PC-3 (cell line): ENCODE measurements around the gene EFL1. TPM values are rescaled to one million over a fixed set of nuclear protein-coding genes. Genes with fewer than 3 reads are reported as not detected.

Source experiments
- ATAC-seq: fragments of 200-7000 bp; cut with Tn5 transposase; 2 replicates; pipeline ENCODE4 v1.9.1; 2020; ENCODE audit warnings: mild to moderate bottlenecking, moderate library complexity
- BruUV-seq: library from RNA; stranded (reverse); fragments of 400-500 nt; replicated peaks from 2 replicates; lab custom pipeline; 2021; lab: Mats Ljungman, UMichigan
- CTCF ChIA-PET: fragments of 300-600 bp; sonication (Branson Sonifier 250); formaldehyde crosslinking; loops from one replicate; lab custom pipeline; 2022; ENCODE audit warnings: antibody characterized with exemption; lab: Charles Lee
- POLR2A ChIA-PET: fragments of 300-600 bp; sonication (Branson Sonifier 250); formaldehyde crosslinking; loops from one replicate; lab custom pipeline; 2022; ENCODE audit warnings: antibody characterized with exemption; ENCODE audit not compliant: unreplicated experiment; lab: Charles Lee
- DNase-seq: peaks from one replicate; pipeline ENCODE4 v3.0.0-alpha.2; 2015
- H2AFZ ChIP-seq: fragments of 300-600 bp; sonication (generic); 2 replicates; pipeline ENCODE4 v1.6.0; 2016; ENCODE audit warnings: antibody characterized with exemption, low read length
- H3F3A ChIP-seq: fragments of 300-600 bp; sonication (generic); one replicate; pipeline ENCODE4 v1.6.0; 2017; ENCODE audit warnings: antibody characterized with exemption, low read length, control low read depth, mild to moderate bottlenecking; ENCODE audit not compliant: unreplicated experiment
- H3K27ac ChIP-seq: fragments of 300-600 bp; sonication (generic); 2 replicates; pipeline ENCODE4 v1.5.1; 2016; ENCODE audit warnings: mild to moderate bottlenecking, low read length
- H3K27me3 ChIP-seq: fragments of 300-600 bp; sonication (generic); 2 replicates; pipeline ENCODE4 v1.6.1; 2016; ENCODE audit warnings: low read length, mixed read lengths
- H3K36me3 ChIP-seq: fragments of 300-600 bp; sonication (generic); 2 replicates; pipeline ENCODE4 v1.6.1; 2016; ENCODE audit warnings: low read depth, mixed run types, low read length, mixed read lengths
- H3K4me1 ChIP-seq: fragments of 300-600 bp; sonication (generic); 2 replicates; pipeline ENCODE4 v1.5.1; 2016; ENCODE audit warnings: low read length; ENCODE audit not compliant: insufficient read depth
- H3K4me2 ChIP-seq: fragments of 300-600 bp; sonication (generic); 2 replicates; pipeline ENCODE4 v1.6.0; 2016; ENCODE audit warnings: low read length
- H3K4me3 ChIP-seq: fragments of 300-600 bp; sonication (generic); 2 replicates; pipeline ENCODE4 v1.5.1; 2016; ENCODE audit warnings: mild to moderate bottlenecking, low read length, mixed read lengths
- H3K79me2 ChIP-seq: fragments of 300-600 bp; sonication (generic); 2 replicates; pipeline ENCODE4 v1.6.1; 2017; ENCODE audit warnings: low read length, mixed read lengths
- H3K9ac ChIP-seq: fragments of 300-600 bp; sonication (generic); 2 replicates; pipeline ENCODE4 v1.6.0; 2016; ENCODE audit warnings: mild to moderate bottlenecking, low read length
- H3K9me2 ChIP-seq: fragments of 300-600 bp; sonication (generic); replicated peaks from 2 replicates; pipeline ENCODE4 v1.6.1; 2016; ENCODE audit warnings: mixed run types, low read length, mixed read lengths
- H3K9me3 ChIP-seq: fragments of 300-600 bp; sonication (generic); 2 replicates; pipeline ENCODE4 v1.6.1; 2016; ENCODE audit warnings: low read length, mixed read lengths
- H4K20me1 ChIP-seq: fragments of 300-600 bp; sonication (generic); 2 replicates; pipeline ENCODE4 v1.6.1; 2016; ENCODE audit warnings: low read length, mixed read lengths
- EZH2 ChIP-seq: fragments of 300-600 bp; sonication (generic); IDR thresholded peaks from one replicate; pipeline ENCODE4 v1.6.1; 2017; ENCODE audit warnings: antibody characterized with exemption, mild to moderate bottlenecking, low read length; ENCODE audit not compliant: unreplicated experiment
- EZH2phosphoT487 ChIP-seq: fragments of 300-600 bp; sonication (generic); IDR thresholded peaks from 2 replicates; pipeline ENCODE4 v1.6.1; 2018; ENCODE audit warnings: mild to moderate bottlenecking, antibody characterized with exemption, low read length, borderline replicate concordance
- intact Hi-C: fragments of 100-400 bp; cut with micrococcal nuclease; formaldehyde crosslinking; loops from 2 replicates; pipeline ENCODE4 v1.9.0; 2023
- total RNA-seq: library from RNA; depleted of rRNA; stranded (reverse); fragments of >200 nt; gene quantifications from 2 replicates; pipeline ENCODE4 v1.2.3, GENCODE V29; 2014
- TF ChIP-seq, protein P1 (sequence below): fragments of 300-600 bp; sonication (generic); conservative IDR thresholded peaks from 2 replicates; pipeline ENCODE4 v1.5.1; 2017; ENCODE audit warnings: antibody characterized with exemption, low read depth, mild to moderate bottlenecking, low read length

EFL1 gene
- total RNA-seq, 1 experiment from 2014 or later: 14.7 TPM

DNA sequence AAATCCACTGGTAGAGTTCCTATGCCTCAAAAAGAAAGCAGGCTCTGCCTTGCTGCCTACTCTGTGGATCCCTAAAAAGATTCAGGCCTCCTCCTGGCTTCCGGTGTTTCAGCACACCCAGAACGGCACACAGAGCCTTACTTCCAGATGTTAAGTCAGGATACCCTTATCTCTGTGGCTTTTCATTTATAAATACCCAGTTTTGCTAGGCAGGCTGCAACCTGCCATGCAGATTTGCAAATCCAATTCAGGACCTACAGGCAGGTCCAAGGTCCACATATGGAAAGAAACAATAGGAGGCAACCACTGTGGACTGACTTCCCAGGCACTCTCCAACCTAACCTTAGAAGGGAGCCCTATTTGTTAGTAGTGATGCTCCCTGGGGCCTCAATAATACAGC, 30.7 kb downstream of the EFL1 start:
- TF ChIP-seq, protein P1, sequence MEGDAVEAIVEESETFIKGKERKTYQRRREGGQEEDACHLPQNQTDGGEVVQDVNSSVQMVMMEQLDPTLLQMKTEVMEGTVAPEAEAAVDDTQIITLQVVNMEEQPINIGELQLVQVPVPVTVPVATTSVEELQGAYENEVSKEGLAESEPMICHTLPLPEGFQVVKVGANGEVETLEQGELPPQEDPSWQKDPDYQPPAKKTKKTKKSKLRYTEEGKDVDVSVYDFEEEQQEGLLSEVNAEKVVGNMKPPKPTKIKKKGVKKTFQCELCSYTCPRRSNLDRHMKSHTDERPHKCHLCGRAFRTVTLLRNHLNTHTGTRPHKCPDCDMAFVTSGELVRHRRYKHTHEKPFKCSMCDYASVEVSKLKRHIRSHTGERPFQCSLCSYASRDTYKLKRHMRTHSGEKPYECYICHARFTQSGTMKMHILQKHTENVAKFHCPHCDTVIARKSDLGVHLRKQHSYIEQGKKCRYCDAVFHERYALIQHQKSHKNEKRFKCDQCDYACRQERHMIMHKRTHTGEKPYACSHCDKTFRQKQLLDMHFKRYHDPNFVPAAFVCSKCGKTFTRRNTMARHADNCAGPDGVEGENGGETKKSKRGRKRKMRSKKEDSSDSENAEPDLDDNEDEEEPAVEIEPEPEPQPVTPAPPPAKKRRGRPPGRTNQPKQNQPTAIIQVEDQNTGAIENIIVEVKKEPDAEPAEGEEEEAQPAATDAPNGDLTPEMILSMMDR: no peak
- TF ChIP-seq EZH2 (no peak), EZH2phosphoT487 (no peak)
- Histone ChIP-seq H3K79me2 (no peaks in the 10 kb centered on the region), H3K36me3 (0 out of 2 replicates have a peak, but pooled peaks cover 3% of the 10 kb centered on the region), H3K9ac (no peak overlapping the region), H3F3A (no peaks in the 10 kb centered on the region), H3K27me3 (no peaks in the 10 kb centered on the region), H3K4me3 (no peak overlapping the region), H3K4me2 (no peak overlapping the region), H2AFZ (no peak overlapping the region), H3K9me2 (no peaks in the 10 kb centered on the region), H4K20me1 (no peaks in the 10 kb centered on the region), H3K4me1 (no peaks in the 10 kb centered on the region), H3K9me3 (no peaks in the 10 kb centered on the region), H3K27ac (no peak overlapping the region)
- DNase-seq: no peak
- no peak for ATAC-seq
- POLR2A ChIA-PET: no interaction called here
- CTCF ChIA-PET: no interaction called here
- intact Hi-C loops: no loop called here
- no TSS peak for BruUV-seq

DNA sequence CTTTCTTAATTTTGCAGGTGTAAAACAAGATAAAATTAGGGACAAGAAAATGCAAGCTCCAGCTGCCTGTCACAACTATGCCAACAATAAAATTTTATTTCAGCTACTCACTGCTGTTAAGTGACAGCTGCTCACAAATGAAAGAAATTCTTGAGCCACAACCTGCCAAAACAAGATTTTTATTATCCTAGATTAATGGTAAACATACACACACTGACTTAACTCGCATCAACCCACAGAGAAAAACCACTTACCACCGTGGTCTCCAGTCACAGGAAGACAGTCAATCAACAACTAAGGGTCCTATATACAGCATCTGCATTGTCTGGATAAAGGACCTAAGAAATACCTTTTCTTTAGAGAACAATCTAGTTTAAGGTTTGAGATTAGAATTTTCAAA, 31.3 kb downstream of the EFL1 start:
- no peaks in the 10 kb centered on the region for H3K4me1 ChIP-seq
- no peaks in the 10 kb centered on the region for H3K27me3 ChIP-seq
- H3K9me3 ChIP-seq: no peaks in the 10 kb centered on the region
- TF ChIP-seq EZH2: no peak
- no peak for TF ChIP-seq EZH2phosphoT487
- TF ChIP-seq, protein P1: no peak
- POLR2A ChIA-PET: no interaction called here
- no peaks in the 10 kb centered on the region for H3F3A ChIP-seq
- CTCF ChIA-PET: no interaction called here
- no peak overlapping the region for H3K27ac ChIP-seq
- no peak for ATAC-seq
- BruUV-seq: no TSS peak
- H4K20me1 ChIP-seq: no peaks in the 10 kb centered on the region
- DNase-seq: no peak
- H3K36me3 ChIP-seq: 0 out of 2 replicates have a peak, but pooled peaks cover 3% of the 10 kb centered on the region
- H3K79me2 ChIP-seq: no peaks in the 10 kb centered on the region
- H3K9me2 ChIP-seq: no peaks in the 10 kb centered on the region
- H2AFZ ChIP-seq: no peak overlapping the region
- H3K4me3 ChIP-seq: no peak overlapping the region
- H3K4me2 ChIP-seq: no peak overlapping the region
- H3K9ac ChIP-seq: no peak overlapping the region
- intact Hi-C loops: no loop called here

DNA sequence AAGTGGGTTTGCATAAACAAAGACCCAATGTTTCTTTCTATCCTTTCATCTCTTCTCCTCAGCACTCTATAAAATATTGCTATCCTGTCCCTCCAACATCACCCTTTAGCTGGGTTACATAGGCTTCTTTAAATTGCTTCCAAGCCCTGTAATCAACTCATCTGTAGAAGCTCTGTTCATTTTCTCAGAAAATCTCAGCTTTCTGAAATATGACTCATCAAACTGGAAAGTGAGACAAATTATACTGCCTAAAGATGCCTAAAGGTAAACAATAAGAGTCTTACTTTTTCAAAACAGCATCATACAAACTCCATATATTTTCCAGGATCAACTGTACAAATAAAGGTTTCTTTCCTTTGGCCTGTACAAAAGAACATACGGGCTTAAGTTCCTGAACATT, 33.8 kb downstream of the EFL1 start:
- intact Hi-C loops: no loop called here
- Histone ChIP-seq H3K4me2 (no peak overlapping the region), H3K4me1 (no peaks in the 10 kb centered on the region), H3K4me3 (no peak overlapping the region), H3F3A (no peaks in the 10 kb centered on the region), H3K9me3 (no peaks in the 10 kb centered on the region), H2AFZ (no peak overlapping the region), H3K27ac (no peak overlapping the region), H3K27me3 (no peaks in the 10 kb centered on the region), H3K9me2 (no peaks in the 10 kb centered on the region), H3K9ac (no peak overlapping the region), H3K36me3 (0 out of 2 replicates have a peak, but pooled peaks cover 3% of the 10 kb centered on the region), H3K79me2 (no peaks in the 10 kb centered on the region), H4K20me1 (no peaks in the 10 kb centered on the region)
- POLR2A ChIA-PET: no interaction called here
- no TSS peak for BruUV-seq
- ATAC-seq (peak; percentile 35; the same call in 1 of the 2 replicates), DNase-seq (no peak)
- CTCF ChIA-PET: no interaction called here
- TF ChIP-seq, protein P1: no peak
- TF ChIP-seq EZH2phosphoT487 (no peak), EZH2 (no peak)
